ENCODE results near the gene STK24. TPM values are rescaled to one million over a fixed set of nuclear protein-coding genes. Genes with fewer than 3 reads are reported as not detected.

Gene STK24
- total RNA-seq, 4 donors from 2014 or later: 49.8 to 68.9 (median 57.0) TPM

DNA sequence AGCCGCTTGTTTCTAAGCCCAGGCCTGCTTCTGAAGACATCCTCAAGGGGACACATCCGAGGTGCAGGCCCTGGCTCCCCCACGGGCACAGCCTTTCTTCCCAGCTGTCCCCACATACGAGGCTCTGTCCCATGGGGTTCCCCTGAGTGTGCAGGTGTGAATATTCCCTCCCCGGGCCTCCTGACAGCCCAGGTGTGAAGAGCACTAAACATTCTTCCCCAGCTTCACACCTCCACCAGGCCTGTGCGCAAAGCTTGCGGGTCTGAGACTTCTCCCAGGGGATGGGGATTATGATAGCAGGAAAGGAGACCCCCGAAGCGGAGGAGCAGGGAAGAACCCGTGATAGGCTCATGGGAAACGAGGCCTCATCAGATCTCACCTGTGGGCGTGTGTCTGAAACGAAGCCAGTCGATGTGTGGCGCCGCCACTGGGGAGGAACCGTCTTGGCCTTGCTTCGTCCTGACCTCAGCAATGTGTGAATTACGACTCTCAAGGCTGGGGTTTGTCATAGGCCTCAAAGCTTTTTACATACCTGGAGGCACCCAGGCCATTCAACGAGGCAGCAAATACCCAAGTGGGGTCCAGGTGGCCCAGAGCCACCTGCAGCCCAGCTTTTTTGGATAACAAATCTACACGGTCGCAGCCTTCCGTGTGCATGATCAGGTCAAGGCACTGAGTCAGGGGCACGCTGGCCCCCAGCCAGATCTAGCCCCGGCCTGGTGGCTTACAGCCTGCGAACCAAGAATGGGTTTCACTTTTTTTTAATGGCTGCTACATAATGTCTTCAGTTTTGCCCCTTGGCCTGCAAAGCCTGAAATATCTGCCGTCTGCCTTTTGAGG lies 134.3 kb downstream of the STK24 start:
- Histone ChIP-seq H3K9me3 (no peaks in the 10 kb centered on the region), H3K27ac (no peak overlapping the region), H3K4me1 (peaks cover 0 to 8% (median 3%) of the 10 kb centered on the region in 4 donors), H3K27me3 (no peaks in the 10 kb centered on the region), H3K36me3 (peaks cover 0 to 63% (median 0%) of the 10 kb centered on the region in 3 donors), H3K4me3 (no peak overlapping the region)
- WGBS, 2 donors: 82 to 83% methylated on average over 27 of the region's 27 CpGs
- TF ChIP-seq, protein P1, sequence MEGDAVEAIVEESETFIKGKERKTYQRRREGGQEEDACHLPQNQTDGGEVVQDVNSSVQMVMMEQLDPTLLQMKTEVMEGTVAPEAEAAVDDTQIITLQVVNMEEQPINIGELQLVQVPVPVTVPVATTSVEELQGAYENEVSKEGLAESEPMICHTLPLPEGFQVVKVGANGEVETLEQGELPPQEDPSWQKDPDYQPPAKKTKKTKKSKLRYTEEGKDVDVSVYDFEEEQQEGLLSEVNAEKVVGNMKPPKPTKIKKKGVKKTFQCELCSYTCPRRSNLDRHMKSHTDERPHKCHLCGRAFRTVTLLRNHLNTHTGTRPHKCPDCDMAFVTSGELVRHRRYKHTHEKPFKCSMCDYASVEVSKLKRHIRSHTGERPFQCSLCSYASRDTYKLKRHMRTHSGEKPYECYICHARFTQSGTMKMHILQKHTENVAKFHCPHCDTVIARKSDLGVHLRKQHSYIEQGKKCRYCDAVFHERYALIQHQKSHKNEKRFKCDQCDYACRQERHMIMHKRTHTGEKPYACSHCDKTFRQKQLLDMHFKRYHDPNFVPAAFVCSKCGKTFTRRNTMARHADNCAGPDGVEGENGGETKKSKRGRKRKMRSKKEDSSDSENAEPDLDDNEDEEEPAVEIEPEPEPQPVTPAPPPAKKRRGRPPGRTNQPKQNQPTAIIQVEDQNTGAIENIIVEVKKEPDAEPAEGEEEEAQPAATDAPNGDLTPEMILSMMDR (IDR thresholded peaks at IDR 0.05): no peak
- TF ChIP-seq POLR2A (IDR thresholded peaks at IDR 0.05): no peak
- TF ChIP-seq EP300 (IDR thresholded peaks at IDR 0.05): no peak
- no peak for DNase-seq (ENCODE audit: low spot score in 2 of 2)

DNA sequence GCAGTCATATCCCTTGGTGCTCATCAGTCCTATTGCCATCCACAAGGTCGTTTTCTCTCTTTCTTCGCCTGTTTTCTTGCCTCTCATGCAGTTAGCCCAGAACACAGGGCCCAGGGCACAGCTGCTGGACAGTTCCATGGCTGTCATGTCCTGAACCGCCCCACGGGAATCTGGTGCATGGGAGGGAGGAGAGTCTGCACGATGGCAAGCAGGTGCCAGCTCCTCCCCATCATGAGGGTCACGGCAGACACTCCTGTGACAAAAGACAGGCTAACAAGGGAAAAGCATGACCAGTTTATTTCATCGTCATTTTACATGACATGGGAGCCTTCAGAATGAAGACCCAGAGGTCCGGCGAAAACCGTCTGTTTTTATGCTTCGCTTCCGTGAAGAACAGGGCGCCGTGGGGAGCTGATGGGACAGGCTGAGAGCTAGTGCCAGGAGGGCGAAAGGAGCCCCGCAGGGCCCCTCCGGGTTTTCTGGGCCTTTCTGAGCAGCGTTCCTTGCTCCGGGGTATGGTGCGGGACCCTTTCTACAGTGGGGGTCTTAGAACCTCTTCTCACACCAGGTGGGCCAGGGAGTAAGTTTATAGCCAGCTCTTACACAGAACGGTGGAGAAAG lies 135.7 kb downstream of the STK24 start:
- WGBS, 2 donors: 85 to 87% methylated on average over 21 of the region's 21 CpGs
- Histone ChIP-seq H3K9me3 (no peaks in the 10 kb centered on the region), H3K4me1 (peaks cover 0 to 8% (median 3%) of the 10 kb centered on the region in 4 donors), H3K27ac (no peak overlapping the region), H3K4me3 (no peak overlapping the region), H3K27me3 (no peaks in the 10 kb centered on the region), H3K36me3 (peaks cover 0 to 63% (median 0%) of the 10 kb centered on the region in 3 donors)
- no peak for DNase-seq (ENCODE audit: low spot score in 2 of 2)
- TF ChIP-seq POLR2A (IDR thresholded peaks at IDR 0.05) (no peak), EP300 (IDR thresholded peaks at IDR 0.05) (no peak)
- TF ChIP-seq, protein P1 (IDR thresholded peaks at IDR 0.05): no peak

DNA sequence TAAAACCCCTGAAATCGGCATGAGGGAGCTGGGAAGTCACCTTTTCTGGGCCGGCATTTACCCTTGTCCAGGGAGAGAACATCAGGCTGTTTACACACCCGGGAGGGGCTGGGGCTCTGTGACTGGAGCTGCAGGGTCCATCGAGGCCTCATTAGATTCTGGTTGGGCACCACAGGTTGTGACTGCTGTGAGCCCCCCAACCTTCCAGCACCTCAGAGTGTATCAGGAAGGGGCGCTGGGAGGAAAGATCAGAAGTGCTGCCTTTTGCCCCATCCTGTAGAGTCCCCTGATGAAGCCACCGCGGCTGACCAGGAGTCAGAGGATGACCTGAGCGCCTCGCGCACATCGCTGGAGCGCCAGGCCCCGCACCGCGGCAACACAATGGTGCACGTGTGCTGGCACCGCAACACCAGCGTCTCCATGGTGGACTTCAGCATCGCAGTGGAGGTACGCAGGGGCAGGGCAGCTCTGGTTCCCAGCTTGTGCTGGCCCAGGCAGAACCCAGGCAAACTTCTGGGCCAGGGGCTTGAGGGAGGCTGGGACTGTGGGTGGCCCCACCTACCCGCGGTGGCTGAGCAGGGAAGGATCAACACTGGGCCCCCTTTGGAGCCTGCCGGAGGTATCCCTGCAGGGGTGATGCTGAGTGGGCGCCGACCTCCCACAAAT lies 136.4 kb downstream of the STK24 start:
- Histone ChIP-seq H3K4me1 (peaks cover 0 to 6% (median 3%) of the 10 kb centered on the region in 4 donors), H3K36me3 (peaks cover 0 to 61% (median 0%) of the 10 kb centered on the region in 3 donors), H3K27ac (no peak overlapping the region), H3K4me3 (no peak overlapping the region), H3K9me3 (no peaks in the 10 kb centered on the region), H3K27me3 (no peaks in the 10 kb centered on the region)
- TF ChIP-seq POLR2A (IDR thresholded peaks at IDR 0.05) (no peak), EP300 (IDR thresholded peaks at IDR 0.05) (no peak)
- TF ChIP-seq, protein P1 (IDR thresholded peaks at IDR 0.05): no peak
- WGBS, 2 donors: 95% methylated on average over 23 to 24 of the region's 25 CpGs
- DNase-seq (ENCODE audit: low spot score in 2 of 2): no peak

DNA sequence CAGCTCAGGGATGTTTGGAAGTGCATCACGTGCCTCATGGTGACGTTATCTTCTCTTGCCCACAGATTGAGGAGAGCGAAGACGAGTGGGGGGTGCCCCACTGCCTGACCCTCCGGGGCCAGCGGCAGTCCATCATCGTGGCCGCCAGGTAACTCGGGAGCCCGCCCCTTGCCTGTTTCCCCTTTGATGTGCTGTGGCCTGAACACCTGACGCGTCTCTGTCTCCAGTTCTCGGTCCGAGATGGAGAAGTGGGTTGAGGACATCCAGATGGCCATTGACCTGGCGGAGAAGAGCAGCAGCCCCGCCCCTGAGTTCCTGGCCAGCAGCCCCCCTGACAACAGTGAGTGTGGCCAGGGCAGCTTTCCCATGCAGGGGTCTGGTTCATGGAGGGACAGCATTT lies 137.0 kb downstream of the STK24 start:
- H3K27me3 ChIP-seq: no peaks in the 10 kb centered on the region
- no peaks in the 10 kb centered on the region for H3K9me3 ChIP-seq
- 93 to 94% methylated on average over 16 of the region's 16 CpGs for WGBS, 2 donors
- no peaks in the 10 kb centered on the region for H3K4me1 ChIP-seq
- TF ChIP-seq, protein P1 (IDR thresholded peaks at IDR 0.05): no peak
- TF ChIP-seq POLR2A (IDR thresholded peaks at IDR 0.05) (no peak), EP300 (IDR thresholded peaks at IDR 0.05) (no peak)
- H3K27ac ChIP-seq: no peak overlapping the region
- no peak for DNase-seq (ENCODE audit: low spot score in 2 of 2)
- H3K36me3 ChIP-seq: peaks cover 0 to 65% (median 0%) of the 10 kb centered on the region in 3 donors
- no peak overlapping the region for H3K4me3 ChIP-seq

Data from tibial nerve (tissue), 4 donors.